K562 (cell line): ENCODE measurements around the gene BMAL2.

Experiments
- ARID1B ChIP-seq: fragments of 450-650 bp; IDR thresholded peaks from 2 replicates; pipeline ENCODE4 v1.6.1; 2016; ENCODE audit warnings: antibody characterized with exemption, mild to moderate bottlenecking, inconsistent platforms
- CHD1 ChIP-seq: fragments of 200-600 bp; sonication (generic); IDR thresholded peaks from one replicate; pipeline ENCODE4 v1.6.1; 2012; ENCODE audit warnings: mild to moderate bottlenecking, moderate library complexity, low read length, inconsistent platforms
- KAT8 ChIP-seq: fragments of 450-650 bp; IDR thresholded peaks from 2 replicates; pipeline ENCODE4 v1.6.1; 2016; ENCODE audit warnings: low read depth, mild to moderate bottlenecking
- MXI1 ChIP-seq: IDR thresholded peaks from 2 replicates; pipeline ENCODE4 v1.6.1; 2011; ENCODE audit warnings: low read depth, mild to moderate bottlenecking, improper control_type of control experiment, low read length
- POLR2A ChIP-seq: fragments of 450-650 bp; conservative IDR thresholded peaks from 2 replicates; pipeline ENCODE4 v1.6.1; 2016
- SMC3 ChIP-seq: conservative IDR thresholded peaks from 2 replicates; pipeline ENCODE4 v1.6.1; 2011; ENCODE audit warnings: low read depth, low read length, improper control_type of control experiment; ENCODE audit not compliant: insufficient read depth
- SP1 ChIP-seq: sonication (generic); formaldehyde crosslinking; IDR thresholded peaks from 2 replicates; pipeline ENCODE4 v1.8.1; 2022; ENCODE audit warnings: mild to moderate bottlenecking, missing genetic modification reagents
- ZBTB1 ChIP-seq: sonication (generic); formaldehyde crosslinking; IDR thresholded peaks from 2 replicates; pipeline ENCODE4 v1.8.1; 2023; ENCODE audit warnings: missing genetic modification reagents, low read depth, mild to moderate bottlenecking, borderline replicate concordance
- ZNF174 ChIP-seq: fragments of 250-450 bp; sonication (Bioruptor Pico); IDR thresholded peaks from 2 replicates; pipeline ENCODE4 v1.4.0; 2020; ENCODE audit warnings: mild to moderate bottlenecking
- TF ChIP-seq, protein P1 (sequence below), 3 experiments: IDR thresholded peaks in 2 of 3; conservative IDR thresholded peaks in 1 of 3; 2 replicates each; pipeline ENCODE4 v1.5.1; 2011 to 2012; ENCODE audit warnings: low read length in 3 of 3, mild to moderate bottlenecking in 3 of 3, control low read depth in 2 of 3, improper control_type of control experiment in 1 of 3, inconsistent platforms in 1 of 3, low read depth in 1 of 3, mixed read lengths in 1 of 3, moderate library complexity in 1 of 3; ENCODE audit not compliant: insufficient read depth in 2 of 3
- TF ChIP-seq, protein P2 (sequence below): fragments of 450-650 bp; IDR thresholded peaks from 2 replicates; pipeline ENCODE4 v1.6.1; 2017; ENCODE audit warnings: antibody characterized with exemption, mild to moderate bottlenecking
- TF ChIP-seq, protein P3 (sequence below), 2 experiments: fragments of 450-650 bp; formaldehyde crosslinking in 1 of 2; IDR thresholded peaks; 2 replicates each; pipeline versions ENCODE4 v1.4.0 to v1.6.1; 2014 to 2020; ENCODE audit warnings: mild to moderate bottlenecking in 2 of 2, borderline replicate concordance in 1 of 2, low read depth in 1 of 2

DNA sequence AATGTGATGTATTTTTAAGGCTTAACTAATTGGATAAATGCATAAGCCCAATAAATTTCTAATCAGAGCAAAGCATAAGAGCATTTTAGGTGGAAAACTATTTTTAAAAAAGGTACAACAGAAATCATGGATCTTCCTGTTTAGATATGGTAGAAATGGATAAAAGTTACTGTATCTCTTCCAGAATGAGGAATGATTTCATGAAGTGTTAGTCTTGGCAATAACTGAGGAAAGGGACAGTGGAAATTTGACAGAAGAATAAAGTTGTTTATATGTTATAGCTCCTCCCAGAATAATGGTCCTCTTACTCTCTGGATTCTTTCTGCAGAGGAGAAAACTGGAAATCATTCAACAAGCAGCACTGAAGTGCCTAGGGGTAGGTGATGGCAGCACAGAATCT is 32.4 kb upstream of the BMAL2 start:
- TF ChIP-seq, protein P1, sequence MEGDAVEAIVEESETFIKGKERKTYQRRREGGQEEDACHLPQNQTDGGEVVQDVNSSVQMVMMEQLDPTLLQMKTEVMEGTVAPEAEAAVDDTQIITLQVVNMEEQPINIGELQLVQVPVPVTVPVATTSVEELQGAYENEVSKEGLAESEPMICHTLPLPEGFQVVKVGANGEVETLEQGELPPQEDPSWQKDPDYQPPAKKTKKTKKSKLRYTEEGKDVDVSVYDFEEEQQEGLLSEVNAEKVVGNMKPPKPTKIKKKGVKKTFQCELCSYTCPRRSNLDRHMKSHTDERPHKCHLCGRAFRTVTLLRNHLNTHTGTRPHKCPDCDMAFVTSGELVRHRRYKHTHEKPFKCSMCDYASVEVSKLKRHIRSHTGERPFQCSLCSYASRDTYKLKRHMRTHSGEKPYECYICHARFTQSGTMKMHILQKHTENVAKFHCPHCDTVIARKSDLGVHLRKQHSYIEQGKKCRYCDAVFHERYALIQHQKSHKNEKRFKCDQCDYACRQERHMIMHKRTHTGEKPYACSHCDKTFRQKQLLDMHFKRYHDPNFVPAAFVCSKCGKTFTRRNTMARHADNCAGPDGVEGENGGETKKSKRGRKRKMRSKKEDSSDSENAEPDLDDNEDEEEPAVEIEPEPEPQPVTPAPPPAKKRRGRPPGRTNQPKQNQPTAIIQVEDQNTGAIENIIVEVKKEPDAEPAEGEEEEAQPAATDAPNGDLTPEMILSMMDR (IDR thresholded peaks at IDR 0.05 in 2 of 3, conservative IDR thresholded peaks at IDR 0.05 in 1 of 3; ENCODE audit: insufficient read depth in 2 of 3, low read depth in 1 of 3, low read length in 3 of 3) = no peak
- TF ChIP-seq, protein P2, sequence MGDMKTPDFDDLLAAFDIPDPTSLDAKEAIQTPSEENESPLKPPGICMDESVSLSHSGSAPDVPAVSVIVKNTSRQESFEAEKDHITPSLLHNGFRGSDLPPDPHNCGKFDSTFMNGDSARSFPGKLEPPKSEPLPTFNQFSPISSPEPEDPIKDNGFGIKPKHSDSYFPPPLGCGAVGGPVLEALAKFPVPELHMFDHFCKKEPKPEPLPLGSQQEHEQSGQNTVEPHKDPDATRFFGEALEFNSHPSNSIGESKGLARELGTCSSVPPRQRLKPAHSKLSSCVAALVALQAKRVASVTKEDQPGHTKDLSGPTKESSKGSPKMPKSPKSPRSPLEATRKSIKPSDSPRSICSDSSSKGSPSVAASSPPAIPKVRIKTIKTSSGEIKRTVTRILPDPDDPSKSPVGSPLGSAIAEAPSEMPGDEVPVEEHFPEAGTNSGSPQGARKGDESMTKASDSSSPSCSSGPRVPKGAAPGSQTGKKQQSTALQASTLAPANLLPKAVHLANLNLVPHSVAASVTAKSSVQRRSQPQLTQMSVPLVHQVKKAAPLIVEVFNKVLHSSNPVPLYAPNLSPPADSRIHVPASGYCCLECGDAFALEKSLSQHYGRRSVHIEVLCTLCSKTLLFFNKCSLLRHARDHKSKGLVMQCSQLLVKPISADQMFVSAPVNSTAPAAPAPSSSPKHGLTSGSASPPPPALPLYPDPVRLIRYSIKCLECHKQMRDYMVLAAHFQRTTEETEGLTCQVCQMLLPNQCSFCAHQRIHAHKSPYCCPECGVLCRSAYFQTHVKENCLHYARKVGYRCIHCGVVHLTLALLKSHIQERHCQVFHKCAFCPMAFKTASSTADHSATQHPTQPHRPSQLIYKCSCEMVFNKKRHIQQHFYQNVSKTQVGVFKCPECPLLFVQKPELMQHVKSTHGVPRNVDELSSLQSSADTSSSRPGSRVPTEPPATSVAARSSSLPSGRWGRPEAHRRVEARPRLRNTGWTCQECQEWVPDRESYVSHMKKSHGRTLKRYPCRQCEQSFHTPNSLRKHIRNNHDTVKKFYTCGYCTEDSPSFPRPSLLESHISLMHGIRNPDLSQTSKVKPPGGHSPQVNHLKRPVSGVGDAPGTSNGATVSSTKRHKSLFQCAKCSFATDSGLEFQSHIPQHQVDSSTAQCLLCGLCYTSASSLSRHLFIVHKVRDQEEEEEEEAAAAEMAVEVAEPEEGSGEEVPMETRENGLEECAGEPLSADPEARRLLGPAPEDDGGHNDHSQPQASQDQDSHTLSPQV = no peak
- no peak for TF ChIP-seq SMC3
- no peak for TF ChIP-seq MXI1
- no peak for TF ChIP-seq POLR2A
- no peak for TF ChIP-seq SP1 (CRISPR knock-in tag)
- TF ChIP-seq CHD1 = no peak
- no peak for TF ChIP-seq ZBTB1 (CRISPR knock-in tag)
- TF ChIP-seq KAT8 = no peak
- TF ChIP-seq ZNF174 (CRISPR knock-in tag) = no peak
- TF ChIP-seq, protein P3, sequence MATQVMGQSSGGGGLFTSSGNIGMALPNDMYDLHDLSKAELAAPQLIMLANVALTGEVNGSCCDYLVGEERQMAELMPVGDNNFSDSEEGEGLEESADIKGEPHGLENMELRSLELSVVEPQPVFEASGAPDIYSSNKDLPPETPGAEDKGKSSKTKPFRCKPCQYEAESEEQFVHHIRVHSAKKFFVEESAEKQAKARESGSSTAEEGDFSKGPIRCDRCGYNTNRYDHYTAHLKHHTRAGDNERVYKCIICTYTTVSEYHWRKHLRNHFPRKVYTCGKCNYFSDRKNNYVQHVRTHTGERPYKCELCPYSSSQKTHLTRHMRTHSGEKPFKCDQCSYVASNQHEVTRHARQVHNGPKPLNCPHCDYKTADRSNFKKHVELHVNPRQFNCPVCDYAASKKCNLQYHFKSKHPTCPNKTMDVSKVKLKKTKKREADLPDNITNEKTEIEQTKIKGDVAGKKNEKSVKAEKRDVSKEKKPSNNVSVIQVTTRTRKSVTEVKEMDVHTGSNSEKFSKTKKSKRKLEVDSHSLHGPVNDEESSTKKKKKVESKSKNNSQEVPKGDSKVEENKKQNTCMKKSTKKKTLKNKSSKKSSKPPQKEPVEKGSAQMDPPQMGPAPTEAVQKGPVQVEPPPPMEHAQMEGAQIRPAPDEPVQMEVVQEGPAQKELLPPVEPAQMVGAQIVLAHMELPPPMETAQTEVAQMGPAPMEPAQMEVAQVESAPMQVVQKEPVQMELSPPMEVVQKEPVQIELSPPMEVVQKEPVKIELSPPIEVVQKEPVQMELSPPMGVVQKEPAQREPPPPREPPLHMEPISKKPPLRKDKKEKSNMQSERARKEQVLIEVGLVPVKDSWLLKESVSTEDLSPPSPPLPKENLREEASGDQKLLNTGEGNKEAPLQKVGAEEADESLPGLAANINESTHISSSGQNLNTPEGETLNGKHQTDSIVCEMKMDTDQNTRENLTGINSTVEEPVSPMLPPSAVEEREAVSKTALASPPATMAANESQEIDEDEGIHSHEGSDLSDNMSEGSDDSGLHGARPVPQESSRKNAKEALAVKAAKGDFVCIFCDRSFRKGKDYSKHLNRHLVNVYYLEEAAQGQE (IDR thresholded peaks at IDR 0.05; ENCODE audit: borderline replicate concordance) = no peak
- TF ChIP-seq, protein P3 (CRISPR knock-in tag; IDR thresholded peaks at IDR 0.05; ENCODE audit: low read depth) = no peak
- TF ChIP-seq ARID1B = no peak
